Hematopoietic multipotent progenitor cell treated with erythropoietin and hydrocortisone succinate and interleukin-3 and kit ligand, for 17 days (in vitro differentiated cells): ENCODE results near the gene FAM222A.

Experiments used
- DNase-seq: peaks from one replicate; pipeline ENCODE4 v3.0.0-alpha.2; 2015; ENCODE audit warnings: low spot score

The FAM222A gene

GRCh38 chr12:109760031-109760929 is 46.7 kb downstream of the FAM222A start:
- no peak for DNase-seq

- no peak for DNase-seq
Observed at GRCh38 chr12:109760930-109761921, 47.6 kb downstream of the FAM222A start.

- DNase-seq, result no peak
Observed at GRCh38 chr12:109762071-109762672, 48.5 kb downstream of the FAM222A start.

DNA sequence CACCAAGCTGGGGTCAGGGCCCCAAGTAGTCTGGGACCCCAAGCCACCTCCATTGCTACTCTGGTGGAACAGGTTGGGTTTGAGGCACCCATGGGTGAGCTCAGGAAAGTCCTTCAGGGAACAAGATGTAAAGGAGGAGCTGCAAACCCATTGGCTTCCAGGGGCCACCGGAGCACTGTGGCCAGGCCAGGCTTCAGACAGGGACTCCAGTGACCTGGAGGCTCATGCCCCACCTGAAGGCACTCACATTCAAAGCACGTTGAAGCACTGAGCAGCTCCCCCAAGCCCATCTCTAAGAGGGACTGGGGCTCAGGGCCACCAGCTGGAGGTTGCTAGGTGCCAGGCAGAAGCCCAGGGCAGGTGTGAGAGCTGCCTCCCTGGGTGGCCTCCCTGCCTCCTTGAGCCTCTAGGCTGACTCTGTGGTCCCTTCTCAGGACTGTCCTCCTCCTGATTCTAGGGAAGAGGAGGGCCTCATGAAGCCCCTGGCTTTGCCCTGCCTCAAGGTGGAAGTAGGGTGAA is 49.1 kb downstream of the FAM222A start:
- DNase-seq, result no peak

DNA sequence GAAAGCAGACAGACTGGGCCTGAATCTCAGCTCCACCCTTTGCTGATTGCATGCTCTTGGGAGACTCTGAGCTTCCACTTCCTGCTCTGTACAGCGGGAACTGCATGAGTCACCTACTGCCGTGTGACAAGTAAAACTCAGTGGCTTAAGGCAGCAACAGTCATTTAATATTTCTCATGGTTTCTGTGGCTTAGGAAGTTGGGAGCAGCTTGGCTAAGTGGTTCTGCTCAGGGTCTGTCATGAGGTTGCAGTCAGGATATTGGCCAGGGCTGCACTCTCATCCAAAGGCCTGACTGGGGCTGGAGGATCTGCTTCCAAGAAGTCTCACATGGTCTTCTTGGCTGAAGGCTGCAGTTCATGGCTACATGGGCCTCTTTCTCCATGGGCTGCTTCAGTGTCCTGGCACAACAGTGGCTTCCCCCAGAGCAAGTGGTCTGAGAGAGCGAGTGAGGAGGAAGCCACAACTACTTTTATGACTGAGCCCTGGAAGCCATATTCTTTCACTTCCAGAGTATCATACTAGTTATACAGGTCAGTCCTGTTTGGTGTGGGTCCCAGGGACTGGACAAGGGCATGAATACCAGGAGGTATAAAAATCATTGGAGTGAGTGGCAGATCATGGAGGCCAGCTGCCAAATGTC is 49.7 kb downstream of the FAM222A start:
- no peak for DNase-seq

DNA sequence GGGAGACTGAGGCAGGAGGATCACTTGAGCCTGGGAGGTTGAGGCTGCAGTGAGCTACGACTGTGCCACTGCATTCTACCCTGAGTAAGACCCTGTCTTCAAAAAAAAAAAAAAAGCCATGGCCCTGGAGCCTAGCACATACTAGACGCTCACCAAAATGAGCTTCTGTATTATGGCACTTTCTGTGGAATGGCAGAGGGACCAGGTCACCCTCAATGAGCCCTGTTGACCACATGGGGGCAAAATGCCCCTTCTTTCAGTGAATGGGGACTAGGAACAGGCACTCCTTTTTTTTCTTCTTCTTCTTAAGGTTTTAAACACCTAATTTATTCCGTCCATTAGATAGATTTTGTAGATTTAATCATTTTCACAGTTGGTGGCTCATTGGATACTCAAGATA is 50.5 kb downstream of the FAM222A start:
- no peak for DNase-seq

- DNase-seq, result no peak
Observed at GRCh38 chr12:109764776-109765445, 51.3 kb downstream of the FAM222A start.

DNA sequence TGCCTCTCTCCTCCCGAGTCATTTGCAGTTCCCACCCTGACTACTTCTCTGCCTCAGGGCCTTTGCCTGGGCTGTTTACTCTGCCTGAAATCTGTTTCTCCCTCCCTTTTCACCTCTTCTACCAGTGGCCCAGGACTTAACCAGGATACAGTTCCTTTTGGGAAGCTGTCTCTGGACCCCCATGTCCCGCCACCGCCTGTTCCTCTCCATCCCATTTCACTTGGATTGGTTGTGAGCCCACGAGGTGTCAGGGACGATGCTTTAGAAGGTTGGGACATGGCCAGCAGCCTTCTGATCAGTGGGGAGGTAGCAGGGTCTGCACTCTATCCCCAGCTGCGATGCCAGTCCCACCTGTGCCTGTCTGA is 51.8 kb downstream of the FAM222A start:
- DNase-seq, result no peak

GRCh38 chr12:109766251-109766778 is 52.7 kb downstream of the FAM222A start:
- DNase-seq, result no peak

DNA sequence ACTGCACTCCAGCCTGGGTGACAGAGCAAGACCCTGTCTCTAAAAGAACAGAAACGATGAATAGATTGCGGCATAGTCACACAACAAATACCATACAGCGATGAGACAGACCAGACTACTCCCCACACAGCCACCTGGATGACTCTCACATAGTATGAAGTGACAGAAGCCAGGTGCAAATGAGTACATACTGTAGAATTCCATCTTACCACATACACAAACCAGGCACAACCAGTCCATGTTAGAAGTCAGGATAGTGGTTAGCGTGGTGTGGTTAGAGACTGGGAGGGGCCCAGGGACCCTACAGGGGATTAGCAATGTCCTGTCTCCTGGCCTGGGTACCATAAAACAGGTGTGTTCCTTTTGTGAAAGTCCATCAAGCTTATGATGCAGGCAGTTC is 53.8 kb downstream of the FAM222A start:
- no peak for DNase-seq

- no peak for DNase-seq
Observed at GRCh38 chr12:109767991-109768900, 54.6 kb downstream of the FAM222A start.

DNA sequence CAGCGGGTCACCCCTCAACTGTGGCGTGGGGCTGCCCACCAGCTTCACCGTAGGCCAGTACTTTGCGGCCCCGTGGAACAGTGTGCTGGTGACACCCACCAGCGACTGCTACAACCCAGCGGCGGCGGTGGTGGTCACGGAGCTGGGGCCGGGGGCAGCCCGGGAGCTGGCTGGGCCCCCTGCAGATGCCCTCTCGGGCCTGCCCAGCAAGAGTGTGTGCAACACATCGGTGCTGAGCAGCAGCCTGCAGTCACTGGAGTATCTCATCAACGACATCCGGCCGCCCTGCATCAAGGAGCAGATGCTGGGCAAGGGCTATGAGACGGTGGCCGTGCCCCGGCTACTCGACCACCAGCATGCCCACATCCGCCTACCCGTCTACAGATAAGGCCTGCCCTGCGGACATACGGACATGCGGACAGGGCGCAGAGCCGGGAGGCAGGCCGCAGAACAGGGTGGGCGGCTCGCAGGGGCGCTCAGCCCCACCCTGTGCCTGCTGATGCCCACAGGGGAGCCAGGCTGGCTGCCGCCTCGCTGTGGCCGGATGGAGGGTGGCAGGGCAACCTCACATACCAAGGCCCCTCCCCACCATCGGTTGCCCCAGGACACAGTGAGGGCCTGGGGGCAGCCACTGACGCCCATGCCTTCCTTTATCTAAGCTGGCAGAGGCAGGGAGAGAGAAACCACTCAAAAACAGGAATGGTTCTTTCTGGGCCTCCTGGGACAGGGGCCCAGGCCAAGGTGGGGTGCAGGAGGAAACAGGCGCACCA is 55.5 kb downstream of the FAM222A start:
- no peak for DNase-seq

DNA sequence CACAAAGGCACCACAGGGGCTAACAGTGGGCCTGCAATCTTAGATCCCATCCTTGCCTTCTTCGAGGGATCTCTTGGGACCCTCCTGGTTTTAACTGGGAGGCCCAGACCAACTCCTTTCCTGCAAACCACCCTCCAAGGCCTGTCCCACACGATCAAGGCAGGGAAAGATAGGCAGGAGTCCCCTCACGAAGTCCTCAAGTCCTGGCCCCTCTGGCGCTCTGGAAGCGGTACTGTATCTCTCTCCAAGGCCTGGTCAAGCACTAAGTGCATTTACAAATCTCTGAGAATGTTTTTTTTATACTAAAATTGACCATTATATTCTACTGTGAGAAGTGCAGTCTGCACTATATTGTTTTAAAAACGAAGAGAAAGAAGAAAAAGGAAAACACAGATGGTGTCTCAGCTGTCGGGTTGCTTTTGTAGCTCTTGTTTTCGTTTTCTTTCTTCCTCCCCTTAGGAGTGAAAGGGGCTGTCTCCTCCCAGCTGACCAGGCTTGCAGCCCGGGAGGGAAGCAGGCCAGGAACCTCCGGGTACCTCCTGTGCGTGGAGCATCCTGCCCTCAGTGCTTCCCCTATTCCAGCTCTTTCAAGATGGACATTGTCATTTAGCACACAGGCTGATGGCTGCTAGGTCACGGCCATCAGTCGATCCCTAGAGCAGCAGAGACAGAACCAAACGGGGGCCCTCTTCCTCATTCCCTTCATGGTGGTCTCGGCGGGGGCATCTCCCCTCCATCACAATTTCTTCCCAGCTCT is 56.7 kb downstream of the FAM222A start:
- no peak for DNase-seq

- DNase-seq, result no peak
Observed at GRCh38 chr12:109770861-109771670, 57.4 kb downstream of the FAM222A start.

DNA sequence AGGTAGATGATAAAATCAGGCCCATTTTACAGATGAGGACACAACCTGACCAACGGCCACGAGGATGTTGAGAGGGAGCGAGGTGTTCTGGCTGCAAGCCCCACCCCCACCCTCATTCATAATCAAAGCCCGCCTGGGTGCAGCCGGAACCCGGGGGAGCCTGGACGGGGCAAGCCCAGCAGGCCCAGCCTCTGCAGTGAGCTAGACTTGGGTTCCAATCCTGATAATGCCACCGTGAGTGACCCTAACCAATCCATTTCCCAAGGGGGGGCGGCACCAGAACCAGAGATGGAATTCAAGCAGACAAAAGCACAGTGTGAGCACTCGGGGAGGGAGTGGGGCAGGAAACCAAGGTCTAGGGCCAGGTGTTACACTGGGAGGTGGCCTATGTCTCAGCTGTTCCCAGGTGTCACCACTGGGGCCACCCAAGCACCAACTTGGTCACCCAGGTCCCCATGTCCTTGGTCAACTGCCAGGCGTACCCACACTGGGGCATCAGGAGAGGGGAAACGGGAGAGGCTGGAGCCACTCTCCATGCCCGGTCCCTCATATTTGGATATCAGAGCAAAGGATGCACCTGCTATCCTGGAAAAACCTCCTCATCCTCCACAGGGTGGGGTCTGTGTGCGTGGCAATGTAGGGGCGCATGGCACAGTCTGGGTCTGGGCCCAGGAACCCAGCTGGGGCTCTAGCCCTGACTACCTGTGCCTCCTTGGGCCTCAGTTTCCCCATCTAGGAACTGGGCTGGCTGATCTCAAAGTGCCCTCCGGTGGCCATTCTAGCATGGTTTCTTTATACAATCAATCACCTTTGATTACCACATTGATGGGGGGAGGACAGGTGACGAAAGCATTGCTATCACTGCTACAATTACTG is 58.4 kb downstream of the FAM222A start:
- DNase-seq, result no peak

- DNase-seq, result no peak
Observed at GRCh38 chr12:109772622-109773321, 59.1 kb downstream of the FAM222A start.
